Measurements from ENCODE around the gene ST6GALNAC3.

GRCh38 chr1:76202670-76203069 lies 128.1 kb downstream of the ST6GALNAC3 start:
- TF ChIP-seq CTCF (IDR thresholded peaks at IDR 0.05) (no peak), RAD21 (conservative IDR thresholded peaks at IDR 0.05 in 1 of 2, IDR thresholded peaks at IDR 0.05 in 1 of 2) (no peak), POLR2A (IDR thresholded peaks at IDR 0.05; ENCODE audit: low read length) (no peak)

Data from A549 (cell line).